ENCODE measurements around the gene TMEM98.

DNA sequence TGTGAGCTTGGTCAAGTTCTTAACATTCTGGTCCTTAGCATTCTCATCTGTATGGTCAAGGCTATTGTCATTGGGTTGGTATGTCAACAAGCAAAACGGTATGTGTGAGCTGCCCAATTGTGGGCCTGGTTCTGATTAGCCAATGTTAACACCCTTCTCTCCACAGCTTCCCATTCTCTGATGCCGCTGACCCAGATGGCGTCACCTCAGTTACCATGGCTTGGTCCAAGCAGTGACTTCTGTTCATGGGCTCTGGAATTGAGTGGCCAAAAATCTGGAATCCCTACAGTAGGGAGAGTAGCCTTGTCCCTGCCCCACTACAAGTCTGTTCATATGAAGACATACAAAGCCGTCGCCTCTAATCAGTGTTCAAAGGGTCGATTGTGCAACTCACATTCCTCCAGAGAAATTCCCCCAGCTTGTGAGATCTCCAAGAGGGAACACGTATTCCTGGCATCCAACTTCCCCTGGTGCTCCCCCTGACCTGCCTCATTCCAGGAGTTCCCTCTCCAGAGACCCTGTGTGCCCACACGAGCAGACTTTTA, 15.8 kb downstream of the TMEM98 start:
- TF ChIP-seq PPARA (CRISPR knock-in tag; IDR thresholded peaks at IDR 0.05; ENCODE audit: borderline replicate concordance) (no peak), ESRRG (CRISPR knock-in tag; IDR thresholded peaks at IDR 0.05) (no peak)
- TF ChIP-seq, protein P1, sequence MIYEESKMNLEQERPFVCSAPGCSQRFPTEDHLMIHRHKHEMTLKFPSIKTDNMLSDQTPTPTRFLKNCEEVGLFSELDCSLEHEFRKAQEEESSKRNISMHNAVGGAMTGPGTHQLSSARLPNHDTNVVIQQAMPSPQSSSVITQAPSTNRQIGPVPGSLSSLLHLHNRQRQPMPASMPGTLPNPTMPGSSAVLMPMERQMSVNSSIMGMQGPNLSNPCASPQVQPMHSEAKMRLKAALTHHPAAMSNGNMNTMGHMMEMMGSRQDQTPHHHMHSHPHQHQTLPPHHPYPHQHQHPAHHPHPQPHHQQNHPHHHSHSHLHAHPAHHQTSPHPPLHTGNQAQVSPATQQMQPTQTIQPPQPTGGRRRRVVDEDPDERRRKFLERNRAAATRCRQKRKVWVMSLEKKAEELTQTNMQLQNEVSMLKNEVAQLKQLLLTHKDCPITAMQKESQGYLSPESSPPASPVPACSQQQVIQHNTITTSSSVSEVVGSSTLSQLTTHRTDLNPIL (CRISPR knock-in tag; IDR thresholded peaks at IDR 0.05; ENCODE audit: low read depth): no peak

Data from SK-N-SH treated with all-trans-retinoic acid at 6 μM for 48 hours (cell line).